Hepatocyte (in vitro differentiated cells): ENCODE measurements around the gene EWSR1.

Experiments used
- EZH2 ChIP-seq: fragments of 200-600 bp; sonication (generic); IDR thresholded peaks from 2 replicates; pipeline ENCODE4 v1.6.1; 2016; ENCODE audit warnings: antibody characterized with exemption, mild to moderate bottlenecking, borderline replicate concordance
- TF ChIP-seq, protein P1 (sequence below): fragments of 200-600 bp; sonication (generic); IDR thresholded peaks from 2 replicates; pipeline ENCODE4 v1.5.1; 2016; ENCODE audit warnings: antibody characterized with exemption, mild to moderate bottlenecking; ENCODE audit not compliant: poor library complexity

GRCh38 chr22:29334696-29335344 is 66.8 kb downstream of the EWSR1 start:
- no peak for TF ChIP-seq EZH2
- TF ChIP-seq, protein P1, sequence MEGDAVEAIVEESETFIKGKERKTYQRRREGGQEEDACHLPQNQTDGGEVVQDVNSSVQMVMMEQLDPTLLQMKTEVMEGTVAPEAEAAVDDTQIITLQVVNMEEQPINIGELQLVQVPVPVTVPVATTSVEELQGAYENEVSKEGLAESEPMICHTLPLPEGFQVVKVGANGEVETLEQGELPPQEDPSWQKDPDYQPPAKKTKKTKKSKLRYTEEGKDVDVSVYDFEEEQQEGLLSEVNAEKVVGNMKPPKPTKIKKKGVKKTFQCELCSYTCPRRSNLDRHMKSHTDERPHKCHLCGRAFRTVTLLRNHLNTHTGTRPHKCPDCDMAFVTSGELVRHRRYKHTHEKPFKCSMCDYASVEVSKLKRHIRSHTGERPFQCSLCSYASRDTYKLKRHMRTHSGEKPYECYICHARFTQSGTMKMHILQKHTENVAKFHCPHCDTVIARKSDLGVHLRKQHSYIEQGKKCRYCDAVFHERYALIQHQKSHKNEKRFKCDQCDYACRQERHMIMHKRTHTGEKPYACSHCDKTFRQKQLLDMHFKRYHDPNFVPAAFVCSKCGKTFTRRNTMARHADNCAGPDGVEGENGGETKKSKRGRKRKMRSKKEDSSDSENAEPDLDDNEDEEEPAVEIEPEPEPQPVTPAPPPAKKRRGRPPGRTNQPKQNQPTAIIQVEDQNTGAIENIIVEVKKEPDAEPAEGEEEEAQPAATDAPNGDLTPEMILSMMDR: no peak
